ENCODE measurements around the gene CAMK2D.

The CAMK2D gene

GRCh38 chr4:113783289-113783688 is 21.8 kb upstream of the CAMK2D start:
- H3K27ac ChIP-seq (ENCODE audit: low read length) = no peak overlapping the region
- DNase-seq (ENCODE audit: low read depth, low spot score) = no peak
- no peaks in the 10 kb centered on the region for H3K36me3 ChIP-seq (ENCODE audit: control insufficient read depth, insufficient read depth, low read length)
- WGBS (ENCODE audit: insufficient coverage, insufficient read length) = 100% methylated on average over 2 of the region's 2 CpGs
- H3K27me3 ChIP-seq (ENCODE audit: control insufficient read depth, insufficient read depth, low read length) = no peaks in the 10 kb centered on the region
- no peaks in the 10 kb centered on the region for H3K4me1 ChIP-seq (ENCODE audit: control insufficient read depth, insufficient read depth, low read length)
- no peaks in the 10 kb centered on the region for H3K9me3 ChIP-seq (ENCODE audit: control insufficient read depth, insufficient read depth, low read length)
- no peak overlapping the region for H3K4me3 ChIP-seq (ENCODE audit: low read length)

- WGBS (ENCODE audit: insufficient coverage, insufficient read length) = no CpG with 5 or more reads among the region's 2 CpGs
- Histone ChIP-seq H3K27ac (ENCODE audit: low read length) (no peak overlapping the region), H3K4me1 (ENCODE audit: control insufficient read depth, insufficient read depth, low read length) (no peaks in the 10 kb centered on the region), H3K9me3 (ENCODE audit: control insufficient read depth, insufficient read depth, low read length) (no peaks in the 10 kb centered on the region), H3K4me3 (ENCODE audit: low read length) (no peak overlapping the region), H3K36me3 (ENCODE audit: control insufficient read depth, insufficient read depth, low read length) (no peaks in the 10 kb centered on the region), H3K27me3 (ENCODE audit: control insufficient read depth, insufficient read depth, low read length) (no peaks in the 10 kb centered on the region)
- no peak for DNase-seq (ENCODE audit: low read depth, low spot score)
These were observed 20.0 kb upstream of the CAMK2D start for GRCh38 chr4:113781439-113782040.

- H3K4me1 ChIP-seq (ENCODE audit: control insufficient read depth, insufficient read depth, low read length) = no peaks in the 10 kb centered on the region
- H3K27me3 ChIP-seq (ENCODE audit: control insufficient read depth, insufficient read depth, low read length) = no peaks in the 10 kb centered on the region
- no peak for DNase-seq (ENCODE audit: low read depth, low spot score)
- no peak overlapping the region for H3K4me3 ChIP-seq (ENCODE audit: low read length)
- H3K9me3 ChIP-seq (ENCODE audit: control insufficient read depth, insufficient read depth, low read length) = no peaks in the 10 kb centered on the region
- H3K27ac ChIP-seq (ENCODE audit: low read length) = no peak overlapping the region
- 100% methylated on average over 2 of the region's 11 CpGs for WGBS (ENCODE audit: insufficient coverage, insufficient read length)
- no peaks in the 10 kb centered on the region for H3K36me3 ChIP-seq (ENCODE audit: control insufficient read depth, insufficient read depth, low read length)
These were observed 15.1 kb upstream of the CAMK2D start for GRCh38 chr4:113776679-113777078.

DNA sequence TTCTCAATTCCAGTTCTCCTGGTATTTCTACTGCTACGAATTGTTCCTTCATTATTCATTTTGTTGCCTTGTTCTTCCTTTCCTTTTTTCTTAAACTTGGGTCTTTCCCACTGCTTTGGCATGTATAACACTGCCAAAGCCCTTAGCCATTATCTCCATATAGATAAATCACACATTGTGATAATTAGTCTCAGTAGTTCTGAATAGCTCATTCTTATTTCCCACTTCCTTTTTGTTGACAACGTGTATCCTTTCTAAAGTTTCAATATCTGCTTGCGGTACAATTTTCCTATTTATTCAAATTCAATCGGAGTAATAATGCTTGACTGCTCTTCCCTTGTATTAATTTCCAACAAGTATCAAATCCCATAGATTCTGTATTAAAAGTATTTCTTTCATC is 14.5 kb upstream of the CAMK2D start:
- no peaks in the 10 kb centered on the region for H3K27me3 ChIP-seq (ENCODE audit: control insufficient read depth, insufficient read depth, low read length)
- H3K4me3 ChIP-seq (ENCODE audit: low read length) = no peak overlapping the region
- no peaks in the 10 kb centered on the region for H3K4me1 ChIP-seq (ENCODE audit: control insufficient read depth, insufficient read depth, low read length)
- H3K27ac ChIP-seq (ENCODE audit: low read length) = no peak overlapping the region
- no CpG with 5 or more reads among the region's 4 CpGs for WGBS (ENCODE audit: insufficient coverage, insufficient read length)
- no peaks in the 10 kb centered on the region for H3K9me3 ChIP-seq (ENCODE audit: control insufficient read depth, insufficient read depth, low read length)
- no peak for DNase-seq (ENCODE audit: low read depth, low spot score)
- no peaks in the 10 kb centered on the region for H3K36me3 ChIP-seq (ENCODE audit: control insufficient read depth, insufficient read depth, low read length)

DNA sequence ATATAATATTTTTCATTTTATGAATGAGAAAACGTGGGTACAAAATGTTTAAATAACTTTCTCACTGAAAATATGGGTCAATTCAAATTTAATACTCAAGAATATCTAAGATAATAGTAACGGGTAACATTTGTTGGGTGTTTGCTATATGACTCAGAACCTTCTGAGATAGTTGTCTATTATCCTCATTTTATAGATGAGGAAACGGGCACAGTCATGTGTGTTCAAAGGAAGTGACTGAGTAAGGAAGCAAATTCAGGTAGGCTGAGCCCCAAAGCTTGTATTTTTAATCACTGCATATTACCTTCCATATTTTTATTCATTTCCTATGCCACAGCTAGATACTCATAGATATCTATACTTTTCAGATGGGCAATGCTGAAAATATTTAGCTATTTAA is 12.2 kb upstream of the CAMK2D start:
- Histone ChIP-seq H3K27me3 (ENCODE audit: control insufficient read depth, insufficient read depth, low read length) (no peaks in the 10 kb centered on the region), H3K9me3 (ENCODE audit: control insufficient read depth, insufficient read depth, low read length) (no peaks in the 10 kb centered on the region), H3K4me1 (ENCODE audit: control insufficient read depth, insufficient read depth, low read length) (no peaks in the 10 kb centered on the region), H3K36me3 (ENCODE audit: control insufficient read depth, insufficient read depth, low read length) (no peaks in the 10 kb centered on the region), H3K27ac (ENCODE audit: low read length) (no peak overlapping the region), H3K4me3 (ENCODE audit: low read length) (no peak overlapping the region)
- DNase-seq (ENCODE audit: low read depth, low spot score) = no peak
- WGBS (ENCODE audit: insufficient coverage, insufficient read length) = no CpG with 5 or more reads among the region's 3 CpGs

DNA sequence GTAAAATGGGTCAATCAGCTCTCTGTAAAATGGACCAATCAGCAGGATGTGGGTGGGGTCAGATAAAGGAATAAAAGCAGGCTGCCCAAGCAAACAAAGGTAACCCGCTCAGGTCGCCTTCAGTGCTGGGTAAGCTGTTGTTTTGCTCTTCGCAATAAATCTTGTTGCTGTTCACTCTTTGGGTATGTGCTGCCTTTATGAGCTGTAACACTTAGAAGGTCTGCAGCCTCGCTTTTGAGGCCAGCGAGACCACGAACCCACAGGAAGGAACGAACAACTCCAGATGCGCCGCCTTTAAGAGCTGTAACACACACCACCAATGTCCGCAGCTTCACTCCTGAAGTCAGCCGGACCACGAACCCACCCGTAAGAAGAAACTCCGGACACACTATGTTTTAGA is 11.5 kb upstream of the CAMK2D start:
- H3K27ac ChIP-seq (ENCODE audit: low read length) = no peak overlapping the region
- no peaks in the 10 kb centered on the region for H3K9me3 ChIP-seq (ENCODE audit: control insufficient read depth, insufficient read depth, low read length)
- no CpG with 5 or more reads among the region's 14 CpGs for WGBS (ENCODE audit: insufficient coverage, insufficient read length)

DNA sequence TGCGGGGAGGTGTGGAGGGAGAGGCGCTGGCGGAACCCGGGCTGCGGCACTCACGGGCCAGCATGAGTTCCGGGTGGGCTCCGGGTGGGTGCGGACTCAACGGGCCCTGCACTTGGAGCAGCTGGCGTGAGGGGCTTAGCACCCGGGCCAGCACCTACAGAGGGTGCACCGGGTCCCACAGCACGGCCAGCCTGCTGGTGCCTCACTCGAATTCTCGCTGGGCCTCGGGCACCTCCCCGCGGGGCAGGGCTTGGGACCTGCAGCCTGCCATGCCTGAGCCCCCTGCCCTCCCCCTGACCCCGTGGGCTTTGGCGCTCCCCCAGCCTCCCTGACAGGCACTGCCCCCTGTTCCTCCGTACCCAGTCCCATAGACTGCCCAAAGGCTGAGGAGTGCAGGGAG is 10.8 kb upstream of the CAMK2D start:
- Histone ChIP-seq H3K27ac (ENCODE audit: low read length) (no peak overlapping the region), H3K9me3 (ENCODE audit: control insufficient read depth, insufficient read depth, low read length) (no peaks in the 10 kb centered on the region), H3K36me3 (ENCODE audit: control insufficient read depth, insufficient read depth, low read length) (no peaks in the 10 kb centered on the region), H3K4me1 (ENCODE audit: control insufficient read depth, insufficient read depth, low read length) (no peaks in the 10 kb centered on the region), H3K27me3 (ENCODE audit: control insufficient read depth, insufficient read depth, low read length) (no peaks in the 10 kb centered on the region), H3K4me3 (ENCODE audit: low read length) (no peak overlapping the region)
- DNase-seq (ENCODE audit: low read depth, low spot score) = no peak
- WGBS (ENCODE audit: insufficient coverage, insufficient read length) = no CpG with 5 or more reads among the region's 22 CpGs

More for the DNA sequence above, 11.5 kb upstream of the CAMK2D start:
- DNase-seq (ENCODE audit: low read depth, low spot score) = no peak
- H3K27me3 ChIP-seq (ENCODE audit: control insufficient read depth, insufficient read depth, low read length) = no peaks in the 10 kb centered on the region
- H3K4me3 ChIP-seq (ENCODE audit: low read length) = no peak overlapping the region
- no peaks in the 10 kb centered on the region for H3K4me1 ChIP-seq (ENCODE audit: control insufficient read depth, insufficient read depth, low read length)
- H3K36me3 ChIP-seq (ENCODE audit: control insufficient read depth, insufficient read depth, low read length) = no peaks in the 10 kb centered on the region

GRCh38 chr4:113769744-113770143 is 8.2 kb upstream of the CAMK2D start:
- Histone ChIP-seq H3K27ac (ENCODE audit: low read length) (no peak overlapping the region), H3K4me1 (ENCODE audit: control insufficient read depth, insufficient read depth, low read length) (no peaks in the 10 kb centered on the region), H3K27me3 (ENCODE audit: control insufficient read depth, insufficient read depth, low read length) (no peaks in the 10 kb centered on the region), H3K4me3 (ENCODE audit: low read length) (no peak overlapping the region), H3K36me3 (ENCODE audit: control insufficient read depth, insufficient read depth, low read length) (no peaks in the 10 kb centered on the region), H3K9me3 (ENCODE audit: control insufficient read depth, insufficient read depth, low read length) (no peaks in the 10 kb centered on the region)
- 100% methylated on average over 1 of the region's 2 CpGs for WGBS (ENCODE audit: insufficient coverage, insufficient read length)
- no peak for DNase-seq (ENCODE audit: low read depth, low spot score)

GRCh38 chr4:113768952-113769351 is 7.4 kb upstream of the CAMK2D start:
- Histone ChIP-seq H3K4me3 (ENCODE audit: low read length) (no peak overlapping the region), H3K36me3 (ENCODE audit: control insufficient read depth, insufficient read depth, low read length) (no peaks in the 10 kb centered on the region), H3K27ac (ENCODE audit: low read length) (no peak overlapping the region), H3K27me3 (ENCODE audit: control insufficient read depth, insufficient read depth, low read length) (no peaks in the 10 kb centered on the region), H3K4me1 (ENCODE audit: control insufficient read depth, insufficient read depth, low read length) (no peaks in the 10 kb centered on the region), H3K9me3 (ENCODE audit: control insufficient read depth, insufficient read depth, low read length) (no peaks in the 10 kb centered on the region)
- no peak for DNase-seq (ENCODE audit: low read depth, low spot score)
- no CpG with 5 or more reads among the region's 2 CpGs for WGBS (ENCODE audit: insufficient coverage, insufficient read length)

DNA sequence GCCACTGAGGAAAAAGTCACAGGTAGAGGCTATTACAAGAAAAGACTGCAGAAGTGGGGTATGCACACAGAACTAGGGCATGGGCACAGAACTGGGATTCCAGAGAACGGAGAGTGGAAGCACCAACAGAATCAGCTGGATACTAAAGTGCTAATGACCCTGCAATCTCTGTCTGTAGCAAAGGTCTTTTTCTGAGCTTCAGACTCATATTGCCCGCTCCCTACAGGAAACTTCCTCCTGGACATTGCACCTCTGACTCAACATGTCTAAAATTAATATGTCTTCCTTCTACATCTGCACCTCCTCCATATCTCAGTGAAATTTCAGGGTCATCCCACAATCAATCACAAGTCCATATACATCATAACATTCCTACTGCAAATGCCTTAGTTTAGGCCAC is 5.3 kb upstream of the CAMK2D start:
- Histone ChIP-seq H3K27ac (ENCODE audit: low read length) (no peak overlapping the region), H3K27me3 (ENCODE audit: control insufficient read depth, insufficient read depth, low read length) (no peaks in the 10 kb centered on the region), H3K4me3 (ENCODE audit: low read length) (no peak overlapping the region), H3K9me3 (ENCODE audit: control insufficient read depth, insufficient read depth, low read length) (no peaks in the 10 kb centered on the region), H3K4me1 (ENCODE audit: control insufficient read depth, insufficient read depth, low read length) (no peaks in the 10 kb centered on the region), H3K36me3 (ENCODE audit: control insufficient read depth, insufficient read depth, low read length) (no peaks in the 10 kb centered on the region)
- no peak for DNase-seq (ENCODE audit: low read depth, low spot score)
- WGBS (ENCODE audit: insufficient coverage, insufficient read length) = no CpG with 5 or more reads among the region's 2 CpGs

GRCh38 chr4:113764720-113765264 is 3.3 kb upstream of the CAMK2D start:
- Histone ChIP-seq H3K9me3 (ENCODE audit: control insufficient read depth, insufficient read depth, low read length) (no peaks in the 10 kb centered on the region), H3K27me3 (ENCODE audit: control insufficient read depth, insufficient read depth, low read length) (peaks cover 3% of the 10 kb centered on the region; the same call in 1 of the 2 replicates), H3K4me3 (ENCODE audit: low read length) (no peak overlapping the region), H3K36me3 (ENCODE audit: control insufficient read depth, insufficient read depth, low read length) (no peaks in the 10 kb centered on the region), H3K27ac (ENCODE audit: low read length) (no peak overlapping the region), H3K4me1 (ENCODE audit: control insufficient read depth, insufficient read depth, low read length) (peaks cover 2% of the 10 kb centered on the region; the same call in 1 of the 2 replicates)
- WGBS (ENCODE audit: insufficient coverage, insufficient read length) = no CpG with 5 or more reads among the region's 1 CpG
- DNase-seq (ENCODE audit: low read depth, low spot score) = no peak

Measured in iPS DF 6.9 (cell line).